IMR-90 (cell line): Measurements from ENCODE around the gene PRDM13.

Experiments
- BHLHE40 ChIP-seq: fragments of 150-350 bp; IDR thresholded peaks from 2 replicates; pipeline ENCODE4 v1.6.1; 2016; ENCODE audit warnings: mild to moderate bottlenecking, low read depth, low read length
- CEBPB ChIP-seq: IDR thresholded peaks from 2 replicates; pipeline ENCODE4 v1.6.1; 2012; ENCODE audit warnings: low read depth, low read length, improper control_type of control experiment
- CHD1 ChIP-seq: IDR thresholded peaks from 2 replicates; pipeline ENCODE4 v1.6.1; 2012; ENCODE audit warnings: low read depth, low read length, improper control_type of control experiment
- MAFK ChIP-seq: IDR thresholded peaks from 2 replicates; pipeline ENCODE4 v1.6.1; 2012; ENCODE audit warnings: low read depth, low read length, improper control_type of control experiment
- MXI1 ChIP-seq: IDR thresholded peaks from 2 replicates; pipeline ENCODE4 v1.6.1; 2012; ENCODE audit warnings: low read depth, mild to moderate bottlenecking, low read length, moderate library complexity, borderline replicate concordance
- POLR2A ChIP-seq: IDR thresholded peaks from 2 replicates; pipeline ENCODE4 v1.6.1; 2012; ENCODE audit warnings: mild to moderate bottlenecking, low read depth, low read length
- RFX5 ChIP-seq: IDR thresholded peaks from 2 replicates; pipeline ENCODE4 v1.8.0; 2012; ENCODE audit warnings: low read depth, mild to moderate bottlenecking, low read length, moderate library complexity
- SMC3 ChIP-seq: fragments of 150-350 bp; IDR thresholded peaks from 2 replicates; pipeline ENCODE4 v1.6.1; 2016; ENCODE audit warnings: low read depth, mild to moderate bottlenecking, antibody characterized with exemption, low read length, moderate library complexity
- TF ChIP-seq, protein P1 (sequence below): conservative IDR thresholded peaks from 2 replicates; pipeline ENCODE4 v1.5.1; 2012; ENCODE audit warnings: mild to moderate bottlenecking, low read depth, low read length, improper control_type of control experiment

DNA sequence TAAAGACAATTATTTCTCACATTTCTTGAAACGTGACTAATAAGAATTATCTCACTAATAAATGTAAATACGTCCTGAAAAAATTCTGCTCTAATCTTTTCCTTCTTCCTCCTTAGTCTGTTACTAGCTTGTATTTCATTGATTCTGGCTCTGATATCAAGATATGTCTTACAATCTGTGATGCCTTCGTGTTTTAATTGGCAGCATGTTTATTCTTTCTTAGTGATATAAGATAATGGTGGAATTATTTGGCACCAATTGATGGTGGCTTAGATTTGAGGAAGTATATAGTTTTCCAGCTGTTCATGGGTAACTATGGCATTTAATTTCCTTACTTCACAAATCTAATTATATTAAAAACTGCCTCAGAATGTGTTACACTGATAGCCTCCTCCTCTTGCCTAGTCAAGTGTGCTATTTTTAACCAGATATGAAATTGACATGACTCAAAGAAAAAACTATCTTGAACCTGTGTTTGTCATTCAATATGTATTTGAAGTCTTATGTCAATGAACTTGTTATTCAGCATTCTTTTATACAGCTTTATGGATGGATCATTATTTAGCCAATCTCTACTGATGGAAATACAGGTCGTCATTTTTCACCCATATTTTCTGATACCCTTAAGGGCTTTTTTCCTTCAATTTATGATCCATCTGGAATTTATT, 43.4 kb upstream of the PRDM13 start:
- TF ChIP-seq CHD1 (no peak), CEBPB (no peak), SMC3 (no peak), POLR2A (no peak), MXI1 (no peak), RFX5 (no peak), BHLHE40 (no peak), MAFK (no peak)
- TF ChIP-seq, protein P1, sequence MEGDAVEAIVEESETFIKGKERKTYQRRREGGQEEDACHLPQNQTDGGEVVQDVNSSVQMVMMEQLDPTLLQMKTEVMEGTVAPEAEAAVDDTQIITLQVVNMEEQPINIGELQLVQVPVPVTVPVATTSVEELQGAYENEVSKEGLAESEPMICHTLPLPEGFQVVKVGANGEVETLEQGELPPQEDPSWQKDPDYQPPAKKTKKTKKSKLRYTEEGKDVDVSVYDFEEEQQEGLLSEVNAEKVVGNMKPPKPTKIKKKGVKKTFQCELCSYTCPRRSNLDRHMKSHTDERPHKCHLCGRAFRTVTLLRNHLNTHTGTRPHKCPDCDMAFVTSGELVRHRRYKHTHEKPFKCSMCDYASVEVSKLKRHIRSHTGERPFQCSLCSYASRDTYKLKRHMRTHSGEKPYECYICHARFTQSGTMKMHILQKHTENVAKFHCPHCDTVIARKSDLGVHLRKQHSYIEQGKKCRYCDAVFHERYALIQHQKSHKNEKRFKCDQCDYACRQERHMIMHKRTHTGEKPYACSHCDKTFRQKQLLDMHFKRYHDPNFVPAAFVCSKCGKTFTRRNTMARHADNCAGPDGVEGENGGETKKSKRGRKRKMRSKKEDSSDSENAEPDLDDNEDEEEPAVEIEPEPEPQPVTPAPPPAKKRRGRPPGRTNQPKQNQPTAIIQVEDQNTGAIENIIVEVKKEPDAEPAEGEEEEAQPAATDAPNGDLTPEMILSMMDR: no peak
